ENCODE measurements around the gene PPP2R5D. TPM values are rescaled to one million over a fixed set of nuclear protein-coding genes. Genes with fewer than 3 reads are reported as not detected.

Gene PPP2R5D
- total RNA-seq, 2 experiments from 2014 or later, result 35.0 to 35.6 TPM

GRCh38 chr6:42988486-42989020 is 4.2 kb downstream of the PPP2R5D start:
- TF ChIP-seq, protein P1, sequence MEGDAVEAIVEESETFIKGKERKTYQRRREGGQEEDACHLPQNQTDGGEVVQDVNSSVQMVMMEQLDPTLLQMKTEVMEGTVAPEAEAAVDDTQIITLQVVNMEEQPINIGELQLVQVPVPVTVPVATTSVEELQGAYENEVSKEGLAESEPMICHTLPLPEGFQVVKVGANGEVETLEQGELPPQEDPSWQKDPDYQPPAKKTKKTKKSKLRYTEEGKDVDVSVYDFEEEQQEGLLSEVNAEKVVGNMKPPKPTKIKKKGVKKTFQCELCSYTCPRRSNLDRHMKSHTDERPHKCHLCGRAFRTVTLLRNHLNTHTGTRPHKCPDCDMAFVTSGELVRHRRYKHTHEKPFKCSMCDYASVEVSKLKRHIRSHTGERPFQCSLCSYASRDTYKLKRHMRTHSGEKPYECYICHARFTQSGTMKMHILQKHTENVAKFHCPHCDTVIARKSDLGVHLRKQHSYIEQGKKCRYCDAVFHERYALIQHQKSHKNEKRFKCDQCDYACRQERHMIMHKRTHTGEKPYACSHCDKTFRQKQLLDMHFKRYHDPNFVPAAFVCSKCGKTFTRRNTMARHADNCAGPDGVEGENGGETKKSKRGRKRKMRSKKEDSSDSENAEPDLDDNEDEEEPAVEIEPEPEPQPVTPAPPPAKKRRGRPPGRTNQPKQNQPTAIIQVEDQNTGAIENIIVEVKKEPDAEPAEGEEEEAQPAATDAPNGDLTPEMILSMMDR (conservative IDR thresholded peaks at IDR 0.05; ENCODE audit: low read length), result no peak
- TF ChIP-seq EZH2phosphoT487 (IDR thresholded peaks at IDR 0.05; ENCODE audit: borderline replicate concordance, low read depth, low read length), result no peak
- intact Hi-C loops (cut with micrococcal nuclease; ENCODE audit: unreplicated experiment), result no loop called here
- H2AFZ ChIP-seq (ENCODE audit: low read length), result no peak overlapping the region
- no peaks in the 10 kb centered on the region for H3K9me3 ChIP-seq (ENCODE audit: low read length)
- H3K4me1 ChIP-seq (ENCODE audit: insufficient read depth, low read length, poor library complexity, severe bottlenecking), result peaks cover 15% of the 10 kb centered on the region
- no peaks in the 10 kb centered on the region for H4K20me1 ChIP-seq (ENCODE audit: insufficient read depth, low read length)
- peaks cover 7% of the 10 kb centered on the region; the same call in 1 of the 2 replicates for H3K79me2 ChIP-seq (ENCODE audit: insufficient read depth, low read depth, low read length)
- CTCF ChIA-PET (ENCODE audit: unreplicated experiment), result interaction anchor here (0.9 kb wide), 1 partner anchor 183 kb away, joined by 3 read pairs; no protein-coding TSS in a partner anchor
- peaks cover 20% of the 10 kb centered on the region; the same call in 1 of the 2 replicates for H3K36me3 ChIP-seq (ENCODE audit: insufficient read depth, low read length)
- no peak for DNase-seq (ENCODE audit: low spot score)
- BruUV-seq (replicated peaks), result no TSS peak
- H3K4me3 ChIP-seq (ENCODE audit: low read depth, low read length, poor library complexity, severe bottlenecking), result no peak overlapping the region
- no peak overlapping the region for H3K27ac ChIP-seq (ENCODE audit: low read depth, low read length, poor library complexity, severe bottlenecking)
- POLR2A ChIA-PET, result interaction anchor here (1.6 kb wide), 1 partner anchor 24 kb away, joined by 3 read pairs; no protein-coding TSS in a partner anchor
- no peaks in the 10 kb centered on the region for H3K9me2 ChIP-seq (ENCODE audit: insufficient read depth, low read length)
- H3K4me2 ChIP-seq (ENCODE audit: low read length), result no peak overlapping the region

- H3K36me3 ChIP-seq (ENCODE audit: insufficient read depth, low read length), result peaks cover 20% of the 10 kb centered on the region; the same call in 1 of the 2 replicates
- peaks cover 7% of the 10 kb centered on the region; the same call in 1 of the 2 replicates for H3K79me2 ChIP-seq (ENCODE audit: insufficient read depth, low read depth, low read length)
- no peaks in the 10 kb centered on the region for H3K9me2 ChIP-seq (ENCODE audit: insufficient read depth, low read length)
- CTCF ChIA-PET (ENCODE audit: unreplicated experiment), result no interaction called here
- TF ChIP-seq, protein P1 (conservative IDR thresholded peaks at IDR 0.05; ENCODE audit: low read length), result no peak
- TF ChIP-seq EZH2phosphoT487 (IDR thresholded peaks at IDR 0.05; ENCODE audit: borderline replicate concordance, low read depth, low read length), result no peak
- H4K20me1 ChIP-seq (ENCODE audit: insufficient read depth, low read length), result no peaks in the 10 kb centered on the region
- no peak overlapping the region for H3K27ac ChIP-seq (ENCODE audit: low read depth, low read length, poor library complexity, severe bottlenecking)
- no TSS peak for BruUV-seq (replicated peaks)
- no peak overlapping the region for H3K4me2 ChIP-seq (ENCODE audit: low read length)
- H2AFZ ChIP-seq (ENCODE audit: low read length), result no peak overlapping the region
- POLR2A ChIA-PET, result interaction anchor here (0.7 kb wide), 1 partner anchor 742 kb away, joined by 4 read pairs; no protein-coding TSS in a partner anchor
- peaks cover 10% of the 10 kb centered on the region for H3K4me1 ChIP-seq (ENCODE audit: insufficient read depth, low read length, poor library complexity, severe bottlenecking)
- intact Hi-C loops (cut with micrococcal nuclease; ENCODE audit: unreplicated experiment), result no loop called here
- no peak for DNase-seq (ENCODE audit: low spot score)
- H3K4me3 ChIP-seq (ENCODE audit: low read depth, low read length, poor library complexity, severe bottlenecking), result no peak overlapping the region
- no peaks in the 10 kb centered on the region for H3K9me3 ChIP-seq (ENCODE audit: low read length)
Measured at GRCh38 chr6:42989923-42990322, 5.6 kb downstream of the PPP2R5D start.

- CTCF ChIA-PET (ENCODE audit: unreplicated experiment), result no interaction called here
- DNase-seq (ENCODE audit: low spot score), result no peak
- H3K9me3 ChIP-seq (ENCODE audit: low read length), result no peaks in the 10 kb centered on the region
- H2AFZ ChIP-seq (ENCODE audit: low read length), result no peak overlapping the region
- intact Hi-C loops (cut with micrococcal nuclease; ENCODE audit: unreplicated experiment), result no loop called here
- H3K27ac ChIP-seq (ENCODE audit: low read depth, low read length, poor library complexity, severe bottlenecking), result no peak overlapping the region
- no peaks in the 10 kb centered on the region for H3K9me2 ChIP-seq (ENCODE audit: insufficient read depth, low read length)
- H3K4me1 ChIP-seq (ENCODE audit: insufficient read depth, low read length, poor library complexity, severe bottlenecking), result no peaks in the 10 kb centered on the region
- POLR2A ChIA-PET, result no interaction called here
- H3K4me2 ChIP-seq (ENCODE audit: low read length), result no peak overlapping the region
- TF ChIP-seq EZH2phosphoT487 (IDR thresholded peaks at IDR 0.05; ENCODE audit: borderline replicate concordance, low read depth, low read length), result no peak
- TF ChIP-seq, protein P1 (conservative IDR thresholded peaks at IDR 0.05; ENCODE audit: low read length), result no peak
- BruUV-seq (replicated peaks), result no TSS peak
- peaks cover 20% of the 10 kb centered on the region; the same call in 1 of the 2 replicates for H3K36me3 ChIP-seq (ENCODE audit: insufficient read depth, low read length)
- H3K79me2 ChIP-seq (ENCODE audit: insufficient read depth, low read depth, low read length), result no peaks in the 10 kb centered on the region
- H4K20me1 ChIP-seq (ENCODE audit: insufficient read depth, low read length), result no peaks in the 10 kb centered on the region
- no peak overlapping the region for H3K4me3 ChIP-seq (ENCODE audit: low read depth, low read length, poor library complexity, severe bottlenecking)
Measured at GRCh38 chr6:42993445-42993844, 9.1 kb downstream of the PPP2R5D start.
